K562 (cell line): ENCODE data around the gene APLF. TPM values are rescaled to one million over a fixed set of nuclear protein-coding genes. Genes with fewer than 3 reads are reported as not detected.

Experiments used
- BACH1 ChIP-seq: fragments of 200-800 bp; sonication (Bioruptor generic); IDR thresholded peaks from 2 replicates; pipeline ENCODE4 v1.6.1; 2016; ENCODE audit warnings: missing genetic modification characterization, missing compliant biosample characterization
- CBX2 ChIP-seq: fragments of 200-600 bp; sonication (generic); IDR thresholded peaks from one replicate; pipeline ENCODE4 v1.6.1; 2012; ENCODE audit warnings: mild to moderate bottlenecking, low read length, inconsistent platforms; ENCODE audit not compliant: insufficient read depth, poor library complexity, severe bottlenecking
- DACH1 ChIP-seq: fragments of 450-650 bp; IDR thresholded peaks from 2 replicates; pipeline ENCODE4 v1.6.1; 2018; ENCODE audit not compliant: partially characterized antibody
- DIDO1 ChIP-seq: fragments of 450-650 bp; IDR thresholded peaks from 2 replicates; pipeline ENCODE4 v1.6.1; 2016; ENCODE audit warnings: low read depth, missing biosample characterization, missing genetic modification characterization
- LCOR ChIP-seq: sonication (generic); formaldehyde crosslinking; IDR thresholded peaks from 2 replicates; pipeline ENCODE4 v1.8.0; 2022; ENCODE audit warnings: mild to moderate bottlenecking, missing genetic modification reagents
- MTF1 ChIP-seq: fragments of 250-450 bp; sonication (Bioruptor Pico); IDR thresholded peaks from 2 replicates; pipeline ENCODE4 v1.9.0; 2021; ENCODE audit warnings: moderate library complexity, mild to moderate bottlenecking, inconsistent platforms, borderline replicate concordance
- RFX1 ChIP-seq: fragments of 450-650 bp; IDR thresholded peaks from 2 replicates; pipeline ENCODE4 v1.6.1; 2016; ENCODE audit warnings: mild to moderate bottlenecking, moderate library complexity
- SMAD3 ChIP-seq: fragments of 450-650 bp; formaldehyde crosslinking; conservative IDR thresholded peaks from 2 replicates; pipeline ENCODE4 v1.4.0; 2020; ENCODE audit warnings: mild to moderate bottlenecking
- SMARCB1 ChIP-seq: IDR thresholded peaks from 2 replicates; pipeline ENCODE4 v1.6.1; 2011; ENCODE audit warnings: improper control_type of control experiment, low read depth; ENCODE audit not compliant: insufficient read length
- SREBF1 ChIP-seq: fragments of 150-350 bp; IDR thresholded peaks from 2 replicates; pipeline ENCODE4 v1.6.1; 2014; ENCODE audit warnings: antibody characterized with exemption, low read depth, low read length, borderline replicate concordance
- TAF1 ChIP-seq: IDR thresholded peaks from 2 replicates; pipeline ENCODE4 v1.6.1; 2011; ENCODE audit warnings: mild to moderate bottlenecking, low read length, moderate library complexity; ENCODE audit not compliant: insufficient read depth, control insufficient read depth, severe bottlenecking; ENCODE audit errors: extremely low read depth
- TEAD1 ChIP-seq, 2 experiments: fragments of 450-650 bp in 1 of 2; sonication (generic) in 1 of 2; formaldehyde crosslinking; IDR thresholded peaks; 2 replicates each; pipeline versions ENCODE4 v1.4.0 to v1.8.0; 2020 to 2022; ENCODE audit warnings: mild to moderate bottlenecking in 2 of 2, missing genetic modification reagents in 1 of 2
- ZNF224 ChIP-seq: sonication (generic); formaldehyde crosslinking; IDR thresholded peaks from 2 replicates; pipeline ENCODE4 v1.8.0; 2022; ENCODE audit warnings: mild to moderate bottlenecking, missing genetic modification reagents
- ZNF830 ChIP-seq: fragments of 250-450 bp; sonication (Bioruptor Pico); IDR thresholded peaks from 2 replicates; pipeline ENCODE4 v1.5.0; 2021; ENCODE audit warnings: mild to moderate bottlenecking
- ZSCAN29 ChIP-seq: fragments of 450-650 bp; IDR thresholded peaks from 2 replicates; pipeline ENCODE4 v1.6.1; 2017
- polyA plus RNA-seq, 8 experiments: library from polyadenylated mRNA; depleted of rRNA in 4 of 8; stranded (reverse) in 5 of 8; unstranded in 3 of 8; fragments of >200 nt; fragmentation: Nextera tagmentation in 2 of 8; fragmentation: Illumina TruSeq in 1 of 8; extraction: Ambion mirVana in 2 of 8; extraction: Trizol in 1 of 8; gene quantifications; 2 replicates each; pipeline versions ENCODE4 v1.2.1 to v1.2.3, GENCODE V29; 2011 to 2014; ENCODE audit warnings: inconsistent platforms in 1 of 8, missing spikeins in 1 of 8
- total RNA-seq, 7 experiments: library from RNA; depleted of rRNA in 6 of 7; stranded (reverse); fragments of >200 nt in 6 of 7; fragmentation: Illumina TruSeq in 2 of 7; extraction: Trizol in 2 of 7; gene quantifications; 2 replicates each; pipeline versions ENCODE4 v1.2.1 to v1.2.3, GENCODE V29; 2011 to 2021; ENCODE audit warnings: low replicate concordance in 1 of 7
- TF ChIP-seq, protein P1 (sequence below): fragments of 450-650 bp; formaldehyde crosslinking; IDR thresholded peaks from 2 replicates; pipeline ENCODE4 v1.4.0; 2020; ENCODE audit warnings: mild to moderate bottlenecking, mixed read lengths
- TF ChIP-seq, protein P2 (sequence below): sonication (generic); formaldehyde crosslinking; IDR thresholded peaks from 2 replicates; pipeline ENCODE4 v1.9.0; 2022; ENCODE audit warnings: mild to moderate bottlenecking, missing genetic modification reagents
- TF ChIP-seq, protein P3 (sequence below): fragments of 250-450 bp; sonication (Bioruptor Pico); IDR thresholded peaks from 2 replicates; pipeline ENCODE4 v1.5.0; 2021; ENCODE audit warnings: mild to moderate bottlenecking, borderline replicate concordance
- TF ChIP-seq, protein P4 (sequence below), 2 experiments: IDR thresholded peaks; 2 replicates each; pipeline ENCODE4 v1.6.1; 2011; ENCODE audit warnings: borderline replicate concordance in 1 of 2, control low read depth in 1 of 2, low read depth in 1 of 2, low read length in 1 of 2, mild to moderate bottlenecking in 1 of 2, mixed read lengths in 1 of 2, moderate library complexity in 1 of 2; ENCODE audit not compliant: insufficient read depth in 1 of 2, insufficient read length in 1 of 2, poor library complexity in 1 of 2, severe bottlenecking in 1 of 2; ENCODE audit errors: extremely low read depth in 1 of 2
- TF ChIP-seq, protein P5 (sequence below): fragments of 250-450 bp; sonication (Bioruptor Pico); IDR thresholded peaks from 2 replicates; pipeline ENCODE4 v1.5.1; 2021; ENCODE audit warnings: mild to moderate bottlenecking

The APLF gene
- total and polyA plus RNA-seq, 9 of the 15 experiments (the other 6 are each of a cell fraction or from before 2014, with no cell fraction given): 0.07 to 1.1 (median 0.71) TPM

DNA sequence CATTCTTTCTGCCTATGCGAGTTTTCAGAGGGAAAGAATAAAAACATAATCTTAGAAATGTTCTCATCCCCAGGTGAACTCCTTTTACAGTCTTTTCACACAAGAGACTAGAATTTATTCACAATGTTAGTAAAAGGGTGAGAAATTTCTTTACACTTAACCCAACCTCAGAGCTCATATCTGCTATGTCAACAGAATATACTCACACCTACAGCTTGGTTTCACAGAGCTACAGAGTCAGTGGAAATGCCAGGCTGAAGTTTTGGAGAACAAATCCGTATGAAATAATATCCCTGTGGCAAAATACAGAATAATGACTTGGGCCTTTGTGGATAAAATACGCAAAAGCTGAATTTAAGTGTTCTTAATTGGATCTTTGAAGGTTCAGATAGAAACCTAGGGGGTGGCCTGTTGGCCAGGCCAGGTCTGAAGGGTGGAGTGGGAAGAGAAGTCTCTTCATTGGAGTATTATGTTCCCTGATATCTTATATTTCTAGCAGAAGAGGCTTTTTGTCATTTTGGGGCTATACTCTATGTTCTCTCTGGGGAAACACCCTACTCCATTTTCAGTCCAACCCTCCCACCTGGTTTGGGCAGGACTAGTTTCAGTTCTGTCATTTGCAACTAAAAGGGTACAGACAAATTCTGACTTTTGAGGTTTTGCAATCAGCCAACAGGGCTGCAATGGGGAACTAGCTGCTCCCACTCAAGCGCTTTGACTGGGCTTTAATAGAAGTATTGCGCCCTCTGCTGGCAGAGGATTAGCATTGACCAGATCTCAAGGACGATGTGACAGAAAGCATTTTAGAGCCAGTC, 26.0 kb upstream of the APLF start (continued):
- TF ChIP-seq, protein P1, sequence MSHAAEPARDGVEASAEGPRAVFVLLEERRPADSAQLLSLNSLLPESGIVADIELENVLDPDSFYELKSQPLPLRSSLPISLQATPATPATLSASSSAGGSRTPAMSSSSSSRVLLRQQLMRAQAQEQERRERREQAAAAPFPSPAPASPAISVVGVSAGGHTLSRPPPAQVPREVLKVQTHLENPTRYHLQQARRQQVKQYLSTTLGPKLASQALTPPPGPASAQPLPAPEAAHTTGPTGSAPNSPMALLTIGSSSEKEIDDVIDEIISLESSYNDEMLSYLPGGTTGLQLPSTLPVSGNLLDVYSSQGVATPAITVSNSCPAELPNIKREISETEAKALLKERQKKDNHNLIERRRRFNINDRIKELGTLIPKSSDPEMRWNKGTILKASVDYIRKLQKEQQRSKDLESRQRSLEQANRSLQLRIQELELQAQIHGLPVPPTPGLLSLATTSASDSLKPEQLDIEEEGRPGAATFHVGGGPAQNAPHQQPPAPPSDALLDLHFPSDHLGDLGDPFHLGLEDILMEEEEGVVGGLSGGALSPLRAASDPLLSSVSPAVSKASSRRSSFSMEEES (CRISPR knock-in tag): no peak
- TF ChIP-seq DIDO1 (tag): no peak
- TF ChIP-seq, protein P2, sequence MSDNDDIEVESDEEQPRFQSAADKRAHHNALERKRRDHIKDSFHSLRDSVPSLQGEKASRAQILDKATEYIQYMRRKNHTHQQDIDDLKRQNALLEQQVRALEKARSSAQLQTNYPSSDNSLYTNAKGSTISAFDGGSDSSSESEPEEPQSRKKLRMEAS (CRISPR knock-in tag): no peak
- TF ChIP-seq CBX2: no peak
- TF ChIP-seq ZNF224: no peak
- TF ChIP-seq, protein P3, sequence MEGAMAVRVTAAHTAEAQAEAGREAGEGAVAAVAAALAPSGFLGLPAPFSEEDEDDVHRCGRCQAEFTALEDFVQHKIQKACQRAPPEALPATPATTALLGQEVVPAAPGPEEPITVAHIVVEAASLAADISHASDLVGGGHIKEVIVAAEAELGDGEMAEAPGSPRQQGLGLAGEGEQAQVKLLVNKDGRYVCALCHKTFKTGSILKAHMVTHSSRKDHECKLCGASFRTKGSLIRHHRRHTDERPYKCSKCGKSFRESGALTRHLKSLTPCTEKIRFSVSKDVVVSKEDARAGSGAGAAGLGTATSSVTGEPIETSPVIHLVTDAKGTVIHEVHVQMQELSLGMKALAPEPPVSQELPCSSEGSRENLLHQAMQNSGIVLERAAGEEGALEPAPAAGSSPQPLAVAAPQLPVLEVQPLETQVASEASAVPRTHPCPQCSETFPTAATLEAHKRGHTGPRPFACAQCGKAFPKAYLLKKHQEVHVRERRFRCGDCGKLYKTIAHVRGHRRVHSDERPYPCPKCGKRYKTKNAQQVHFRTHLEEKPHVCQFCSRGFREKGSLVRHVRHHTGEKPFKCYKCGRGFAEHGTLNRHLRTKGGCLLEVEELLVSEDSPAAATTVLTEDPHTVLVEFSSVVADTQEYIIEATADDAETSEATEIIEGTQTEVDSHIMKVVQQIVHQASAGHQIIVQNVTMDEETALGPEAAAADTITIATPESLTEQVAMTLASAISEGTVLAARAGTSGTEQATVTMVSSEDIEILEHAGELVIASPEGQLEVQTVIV (CRISPR knock-in tag): no peak
- TF ChIP-seq DACH1: no peak
- TF ChIP-seq, protein P4, sequence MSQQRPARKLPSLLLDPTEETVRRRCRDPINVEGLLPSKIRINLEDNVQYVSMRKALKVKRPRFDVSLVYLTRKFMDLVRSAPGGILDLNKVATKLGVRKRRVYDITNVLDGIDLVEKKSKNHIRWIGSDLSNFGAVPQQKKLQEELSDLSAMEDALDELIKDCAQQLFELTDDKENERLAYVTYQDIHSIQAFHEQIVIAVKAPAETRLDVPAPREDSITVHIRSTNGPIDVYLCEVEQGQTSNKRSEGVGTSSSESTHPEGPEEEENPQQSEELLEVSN (IDR thresholded peaks at IDR 0.05; ENCODE audit: borderline replicate concordance in 1 of 2, extremely low read depth in 1 of 2, insufficient read depth in 1 of 2, insufficient read length in 1 of 2, low read depth in 1 of 2, low read length in 1 of 2, poor library complexity in 1 of 2, severe bottlenecking in 1 of 2): no peak
- TF ChIP-seq SREBF1: no peak
- peak; percentile 68 for TF ChIP-seq BACH1 (tag)
- no peak for TF ChIP-seq ZNF830 (CRISPR knock-in tag)
- TF ChIP-seq, protein P5, sequence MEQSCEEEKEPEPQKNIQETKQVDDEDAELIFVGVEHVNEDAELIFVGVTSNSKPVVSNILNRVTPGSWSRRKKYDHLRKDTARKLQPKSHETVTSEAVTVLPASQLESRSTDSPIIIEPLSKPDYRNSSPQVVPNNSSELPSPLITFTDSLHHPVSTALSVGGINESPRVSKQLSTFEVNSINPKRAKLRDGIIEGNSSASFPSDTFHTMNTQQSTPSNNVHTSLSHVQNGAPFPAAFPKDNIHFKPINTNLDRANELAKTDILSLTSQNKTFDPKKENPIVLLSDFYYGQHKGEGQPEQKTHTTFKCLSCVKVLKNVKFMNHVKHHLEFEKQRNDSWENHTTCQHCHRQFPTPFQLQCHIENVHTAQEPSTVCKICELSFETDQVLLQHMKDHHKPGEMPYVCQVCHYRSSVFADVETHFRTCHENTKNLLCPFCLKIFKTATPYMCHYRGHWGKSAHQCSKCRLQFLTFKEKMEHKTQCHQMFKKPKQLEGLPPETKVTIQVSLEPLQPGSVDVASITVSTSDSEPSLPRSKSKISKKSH (CRISPR knock-in tag): no peak
- peak; percentile 45; the same call in 1 of the 2 replicates for TF ChIP-seq SMAD3 (CRISPR knock-in tag)
- TF ChIP-seq ZSCAN29: no peak
- TF ChIP-seq MTF1 (CRISPR knock-in tag): no peak
- no peak for TF ChIP-seq SMARCB1
- no peak for TF ChIP-seq TAF1
- no peak for TF ChIP-seq RFX1
- TF ChIP-seq TEAD1 (CRISPR knock-in tag; IDR thresholded peaks at IDR 0.05): no peak
- TF ChIP-seq LCOR: peak; percentile 52; the same call in 1 of the 2 replicates
